SJCRH30 (cell line): ENCODE results near the gene CDK13. TPM values are rescaled to one million over a fixed set of nuclear protein-coding genes. Genes with fewer than 3 reads are reported as not detected.

Experiments
- DNase-seq, 2 experiments: peaks; one replicate each; pipeline ENCODE4 v3.0.0-alpha.2; 2015 to 2020
- H3K27ac ChIP-seq: fragments of 250-450 bp; sonication (Bioruptor Pico); 2 replicates; pipeline ENCODE4 v1.5.1; 2020; ENCODE audit warnings: mild to moderate bottlenecking, moderate library complexity
- H3K27me3 ChIP-seq: fragments of 250-450 bp; sonication (Bioruptor Pico); 2 replicates; pipeline ENCODE4 v1.5.1; 2020; ENCODE audit warnings: mild to moderate bottlenecking, moderate library complexity
- H3K36me3 ChIP-seq: fragments of 250-450 bp; sonication (Bioruptor Pico); 2 replicates; pipeline ENCODE4 v1.5.1; 2020; ENCODE audit warnings: mild to moderate bottlenecking, moderate library complexity
- H3K4me1 ChIP-seq: fragments of 250-450 bp; sonication (Bioruptor Pico); 2 replicates; pipeline ENCODE4 v1.5.1; 2020; ENCODE audit warnings: mild to moderate bottlenecking, moderate library complexity
- H3K4me3 ChIP-seq: fragments of 250-450 bp; sonication (Bioruptor Pico); 2 replicates; pipeline ENCODE4 v1.5.1; 2020; ENCODE audit warnings: mild to moderate bottlenecking, moderate library complexity
- H3K9me3 ChIP-seq: fragments of 250-450 bp; sonication (Bioruptor Pico); replicated peaks from 2 replicates; pipeline ENCODE4 v1.5.1; 2020; ENCODE audit warnings: mild to moderate bottlenecking, moderate library complexity
- total RNA-seq: library from RNA; depleted of rRNA; stranded (reverse); fragments of >200 nt; shearing (Covaris generic); gene quantifications from 2 replicates; pipeline ENCODE4 v1.2.3, GENCODE V29; 2014

CDK13 gene
- total RNA-seq, 1 experiment from 2014 or later = 70.5 TPM

- H3K27me3 ChIP-seq = no peaks in the 10 kb centered on the region
- no peaks in the 10 kb centered on the region for H3K9me3 ChIP-seq
- no peaks in the 10 kb centered on the region for H3K4me1 ChIP-seq
- peaks cover 24% of the 10 kb centered on the region for H3K36me3 ChIP-seq
- no peak overlapping the region for H3K27ac ChIP-seq
- peak in 1 of 2 experiments; percentile 7 for DNase-seq
- no peak overlapping the region for H3K4me3 ChIP-seq
Measured at GRCh38 chr7:40015790-40016296, 65.8 kb downstream of the CDK13 start.

- no peaks in the 10 kb centered on the region for H3K9me3 ChIP-seq
- no peaks in the 10 kb centered on the region for H3K27me3 ChIP-seq
- H3K4me1 ChIP-seq = no peaks in the 10 kb centered on the region
- H3K4me3 ChIP-seq = no peak overlapping the region
- no peak for DNase-seq
- H3K27ac ChIP-seq = no peak overlapping the region
- H3K36me3 ChIP-seq = peaks cover 22% of the 10 kb centered on the region
Measured at GRCh38 chr7:40019558-40019957, 69.5 kb downstream of the CDK13 start.

- Histone ChIP-seq H3K4me3 (no peak overlapping the region), H3K27ac (no peak overlapping the region), H3K9me3 (no peaks in the 10 kb centered on the region), H3K4me1 (no peaks in the 10 kb centered on the region), H3K27me3 (no peaks in the 10 kb centered on the region), H3K36me3 (peaks cover 24% of the 10 kb centered on the region)
- DNase-seq = no peak
Measured at GRCh38 chr7:40024048-40024447, 74.0 kb downstream of the CDK13 start.

GRCh38 chr7:40024841-40025240 is 74.8 kb downstream of the CDK13 start:
- peaks cover 19% of the 10 kb centered on the region for H3K36me3 ChIP-seq
- DNase-seq = no peak
- no peak overlapping the region for H3K27ac ChIP-seq
- no peaks in the 10 kb centered on the region for H3K4me1 ChIP-seq
- H3K27me3 ChIP-seq = no peaks in the 10 kb centered on the region
- H3K4me3 ChIP-seq = no peak overlapping the region
- no peaks in the 10 kb centered on the region for H3K9me3 ChIP-seq

GRCh38 chr7:40027545-40027944 is 77.5 kb downstream of the CDK13 start:
- H3K4me1 ChIP-seq = no peaks in the 10 kb centered on the region
- DNase-seq = no peak
- H3K27ac ChIP-seq = no peak overlapping the region
- no peaks in the 10 kb centered on the region for H3K9me3 ChIP-seq
- no peak overlapping the region for H3K4me3 ChIP-seq
- no peaks in the 10 kb centered on the region for H3K27me3 ChIP-seq
- peaks cover 19% of the 10 kb centered on the region for H3K36me3 ChIP-seq

- H3K27ac ChIP-seq = no peak overlapping the region
- no peak for DNase-seq
- peaks cover 15% of the 10 kb centered on the region for H3K36me3 ChIP-seq
- no peak overlapping the region for H3K4me3 ChIP-seq
- no peaks in the 10 kb centered on the region for H3K4me1 ChIP-seq
- H3K9me3 ChIP-seq = peaks cover 5% of the 10 kb centered on the region; the same call in 1 of the 2 replicates
- no peaks in the 10 kb centered on the region for H3K27me3 ChIP-seq
Measured at GRCh38 chr7:40033826-40034225, 83.8 kb downstream of the CDK13 start.

GRCh38 chr7:40041456-40041855 is 91.4 kb downstream of the CDK13 start:
- Histone ChIP-seq H3K9me3 (peaks cover 5% of the 10 kb centered on the region; the same call in 1 of the 2 replicates), H3K27ac (no peak overlapping the region), H3K4me3 (no peak overlapping the region), H3K36me3 (0 out of 2 replicates have a peak, but pooled peaks cover 6% of the 10 kb centered on the region), H3K27me3 (no peaks in the 10 kb centered on the region), H3K4me1 (no peaks in the 10 kb centered on the region)
- no peak for DNase-seq

- peaks cover 5% of the 10 kb centered on the region for H3K36me3 ChIP-seq
- DNase-seq = no peak
Measured at GRCh38 chr7:40043164-40043563, 93.1 kb downstream of the CDK13 start.

GRCh38 chr7:40047661-40048060 is 97.6 kb downstream of the CDK13 start:
- Histone ChIP-seq H3K9me3 (no peaks in the 10 kb centered on the region), H3K36me3 (peaks cover 3% of the 10 kb centered on the region), H3K4me1 (no peaks in the 10 kb centered on the region), H3K4me3 (no peak overlapping the region), H3K27me3 (no peaks in the 10 kb centered on the region), H3K27ac (no peak overlapping the region)
- DNase-seq = no peak

More at GRCh38 chr7:40043164-40043563, 93.1 kb downstream of the CDK13 start:
- H3K9me3 ChIP-seq = no peaks in the 10 kb centered on the region
- H3K4me1 ChIP-seq = no peaks in the 10 kb centered on the region
- H3K27me3 ChIP-seq = no peaks in the 10 kb centered on the region
- no peak overlapping the region for H3K4me3 ChIP-seq
- H3K27ac ChIP-seq = no peak overlapping the region

GRCh38 chr7:40057292-40057691 is 107.2 kb downstream of the CDK13 start:
- H3K4me1 ChIP-seq = no peaks in the 10 kb centered on the region
- no peaks in the 10 kb centered on the region for H3K9me3 ChIP-seq
- no peak overlapping the region for H3K27ac ChIP-seq
- peak in 1 of 2 experiments; percentile 20 for DNase-seq
- H3K27me3 ChIP-seq = no peaks in the 10 kb centered on the region
- peaks cover 4% of the 10 kb centered on the region for H3K36me3 ChIP-seq
- H3K4me3 ChIP-seq = no peak overlapping the region

GRCh38 chr7:40058026-40058425 is 108.0 kb downstream of the CDK13 start:
- peaks cover 9% of the 10 kb centered on the region for H3K36me3 ChIP-seq
- no peak overlapping the region for H3K4me3 ChIP-seq
- no peak for DNase-seq
- H3K27ac ChIP-seq = no peak overlapping the region
- H3K27me3 ChIP-seq = no peaks in the 10 kb centered on the region
- no peaks in the 10 kb centered on the region for H3K9me3 ChIP-seq
- H3K4me1 ChIP-seq = no peaks in the 10 kb centered on the region

GRCh38 chr7:40058636-40059035 is 108.6 kb downstream of the CDK13 start:
- no peak for DNase-seq
- no peak overlapping the region for H3K4me3 ChIP-seq
- peaks cover 14% of the 10 kb centered on the region for H3K36me3 ChIP-seq
- H3K4me1 ChIP-seq = no peaks in the 10 kb centered on the region
- no peaks in the 10 kb centered on the region for H3K9me3 ChIP-seq
- peak overlapping the region; percentile 10; the same call in 1 of the 2 replicates for H3K27ac ChIP-seq
- H3K27me3 ChIP-seq = no peaks in the 10 kb centered on the region

- Histone ChIP-seq H3K9me3 (no peaks in the 10 kb centered on the region), H3K27ac (peak overlapping the region; percentile 10; the same call in 1 of the 2 replicates), H3K4me1 (no peaks in the 10 kb centered on the region), H3K36me3 (peaks cover 17% of the 10 kb centered on the region), H3K4me3 (no peak overlapping the region), H3K27me3 (no peaks in the 10 kb centered on the region)
- no peak for DNase-seq
Measured at GRCh38 chr7:40059057-40059456, 109.0 kb downstream of the CDK13 start.

GRCh38 chr7:40072268-40072667 is 122.2 kb downstream of the CDK13 start:
- Histone ChIP-seq H3K4me3 (no peak overlapping the region), H3K27ac (no peak overlapping the region), H3K4me1 (no peaks in the 10 kb centered on the region), H3K36me3 (peaks cover 2% of the 10 kb centered on the region; the same call in 1 of the 2 replicates), H3K9me3 (no peaks in the 10 kb centered on the region), H3K27me3 (no peaks in the 10 kb centered on the region)
- DNase-seq = no peak

- Histone ChIP-seq H3K4me3 (no peak overlapping the region), H3K27me3 (no peaks in the 10 kb centered on the region), H3K4me1 (no peaks in the 10 kb centered on the region), H3K36me3 (no peaks in the 10 kb centered on the region; the same call in 1 of the 2 replicates), H3K27ac (no peak overlapping the region), H3K9me3 (no peaks in the 10 kb centered on the region)
- DNase-seq = no peak
Measured at GRCh38 chr7:40073239-40073638, 123.2 kb downstream of the CDK13 start.

- peaks cover 9% of the 10 kb centered on the region for H3K36me3 ChIP-seq
- no peak for DNase-seq
- no peaks in the 10 kb centered on the region for H3K9me3 ChIP-seq
- H3K4me3 ChIP-seq = no peak overlapping the region
- H3K4me1 ChIP-seq = no peaks in the 10 kb centered on the region
- no peak overlapping the region for H3K27ac ChIP-seq
- H3K27me3 ChIP-seq = no peaks in the 10 kb centered on the region
Measured at GRCh38 chr7:40077849-40078248, 127.8 kb downstream of the CDK13 start.
